HG02885 (cell line): ENCODE data around the gene MPST.

Source experiments
- ATAC-seq: cut with Tn5 transposase; IDR thresholded peaks from one replicate; pipeline ENCODE4 v1.9.1; 2021; ENCODE audit warnings: mild to moderate bottlenecking; ENCODE audit not compliant: unreplicated experiment, poor library complexity

MPST gene

DNA sequence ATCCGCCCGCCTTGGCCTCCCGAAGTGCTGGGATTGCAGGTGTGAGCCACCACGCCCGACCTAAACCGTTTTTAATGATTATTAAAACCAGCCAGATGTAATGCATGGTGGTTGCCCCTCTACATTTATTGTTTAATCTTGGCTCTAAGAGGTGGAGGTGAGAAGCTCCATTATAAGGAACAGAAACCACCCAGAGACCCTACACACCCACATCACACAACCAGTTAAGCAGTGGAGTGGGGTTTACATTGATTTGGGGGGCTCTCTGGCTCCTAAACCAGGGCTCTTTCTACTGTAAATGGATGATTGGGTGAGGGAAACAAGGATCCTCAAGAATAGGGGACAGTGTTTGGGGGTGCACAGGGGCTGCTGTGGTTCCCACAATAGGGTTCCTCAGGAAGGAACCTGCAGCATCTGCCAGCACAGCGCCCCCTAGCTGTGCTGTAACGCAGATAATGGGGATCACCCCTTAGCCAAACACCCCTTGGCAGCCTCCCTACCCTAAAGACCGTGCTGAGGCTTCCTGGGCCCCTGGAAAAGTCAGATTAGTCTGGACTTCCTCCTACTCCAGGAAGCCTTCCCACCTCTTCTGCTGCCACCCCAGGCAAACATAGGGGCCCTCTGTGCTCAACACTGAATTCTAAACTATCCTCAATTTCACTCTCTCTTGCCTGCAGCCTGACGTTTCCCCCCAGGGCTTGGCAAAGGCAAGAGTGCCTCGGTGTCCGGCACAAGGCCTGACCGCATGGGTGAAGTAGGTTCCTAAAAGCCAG lies 2.4 kb downstream of the MPST start:
- no peak for ATAC-seq

DNA sequence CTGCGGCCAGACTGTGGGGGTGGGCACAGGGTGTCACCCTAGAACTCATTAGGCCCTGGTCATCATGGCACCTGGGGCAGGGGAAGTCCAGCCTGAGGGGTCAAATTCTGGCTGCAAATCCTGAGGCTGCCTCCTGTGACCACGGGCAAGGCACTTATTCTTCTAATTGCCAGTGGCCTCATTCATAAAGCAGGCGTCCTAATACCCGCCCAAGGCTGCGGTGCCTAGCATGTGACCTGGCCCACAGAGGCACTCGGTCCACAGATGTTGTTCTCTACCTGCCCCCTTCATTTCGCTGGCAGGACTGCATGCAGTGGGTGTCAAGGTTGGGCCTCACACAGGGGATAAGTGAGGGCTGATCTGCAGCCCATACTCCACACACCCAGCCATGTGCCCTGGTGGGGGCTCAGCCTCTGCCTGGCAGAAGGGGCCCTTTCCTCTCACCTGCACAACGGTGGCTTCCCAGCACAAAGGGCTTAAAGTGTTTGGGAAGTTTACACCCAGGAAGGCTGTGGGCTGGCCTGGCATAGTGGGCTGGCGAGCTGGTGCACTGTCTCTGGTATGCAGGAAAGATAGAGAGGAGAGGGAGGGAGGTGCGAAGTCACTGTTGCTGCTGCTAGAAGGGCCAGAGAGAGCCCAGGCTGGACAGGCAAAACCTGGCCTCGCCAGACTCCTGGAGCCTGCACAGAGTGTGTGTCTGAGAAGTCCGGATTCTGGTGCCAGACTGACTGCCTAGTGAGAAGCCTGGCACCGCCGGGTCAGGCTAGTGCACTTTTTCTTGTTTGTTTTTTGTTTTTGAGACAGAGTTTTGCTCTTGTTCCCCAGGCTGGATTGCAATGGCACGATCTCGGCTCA lies 3.2 kb downstream of the MPST start:
- ATAC-seq: no peak

DNA sequence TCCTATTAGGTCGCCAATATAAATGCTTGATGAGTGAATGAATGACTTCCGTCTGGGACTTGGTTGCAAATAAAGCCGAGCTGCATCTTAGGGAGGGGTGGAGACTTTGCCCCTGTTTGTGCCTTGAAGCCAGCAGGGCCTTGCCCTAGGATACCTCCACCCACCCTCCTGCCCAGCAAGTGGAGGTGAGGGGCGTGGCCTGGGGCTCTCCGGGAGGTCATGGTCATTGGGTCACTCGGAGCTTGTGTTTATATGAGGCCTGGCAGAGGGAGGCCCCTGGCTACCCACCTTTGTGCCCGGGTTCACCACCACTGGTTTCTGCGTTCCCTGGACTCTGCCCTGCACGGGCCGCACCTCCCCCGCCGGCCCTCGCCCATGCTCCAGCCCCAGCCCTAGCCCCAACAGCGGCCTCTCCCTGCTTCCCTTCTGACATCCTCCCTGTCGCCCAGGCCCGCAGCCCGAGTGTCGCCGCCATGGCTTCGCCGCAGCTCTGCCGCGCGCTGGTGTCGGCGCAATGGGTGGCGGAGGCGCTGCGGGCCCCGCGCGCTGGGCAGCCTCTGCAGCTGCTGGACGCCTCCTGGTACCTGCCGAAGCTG lies 4.3 kb downstream of the MPST start:
- no peak for ATAC-seq

DNA sequence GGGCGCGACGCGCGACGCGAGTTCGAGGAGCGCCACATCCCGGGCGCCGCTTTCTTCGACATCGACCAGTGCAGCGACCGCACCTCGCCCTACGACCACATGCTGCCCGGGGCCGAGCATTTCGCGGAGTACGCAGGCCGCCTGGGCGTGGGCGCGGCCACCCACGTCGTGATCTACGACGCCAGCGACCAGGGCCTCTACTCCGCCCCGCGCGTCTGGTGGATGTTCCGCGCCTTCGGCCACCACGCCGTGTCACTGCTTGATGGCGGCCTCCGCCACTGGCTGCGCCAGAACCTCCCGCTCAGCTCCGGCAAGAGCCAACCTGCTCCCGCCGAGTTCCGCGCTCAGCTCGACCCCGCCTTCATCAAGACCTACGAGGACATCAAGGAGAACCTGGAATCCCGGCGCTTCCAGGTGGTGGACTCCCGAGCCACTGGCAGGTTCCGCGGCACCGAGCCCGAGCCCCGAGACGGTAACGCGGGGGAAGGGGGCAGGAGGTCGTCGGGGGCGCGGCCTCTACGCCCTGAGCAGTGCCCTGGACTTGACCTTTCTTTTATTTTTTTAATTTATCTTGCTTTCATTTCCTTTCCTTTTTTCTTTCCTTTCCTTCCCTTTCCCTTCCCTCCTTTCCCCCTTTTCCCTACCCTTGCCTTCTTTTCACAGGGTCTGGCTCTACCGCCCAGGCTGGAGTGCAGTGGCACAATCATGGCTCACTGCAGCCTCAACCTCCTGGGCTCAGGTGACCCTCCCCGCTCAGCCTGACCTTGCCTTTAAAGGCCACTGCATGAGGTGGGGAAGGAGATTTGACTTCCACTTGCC lies 5.0 kb downstream of the MPST start:
- ATAC-seq: no peak

DNA sequence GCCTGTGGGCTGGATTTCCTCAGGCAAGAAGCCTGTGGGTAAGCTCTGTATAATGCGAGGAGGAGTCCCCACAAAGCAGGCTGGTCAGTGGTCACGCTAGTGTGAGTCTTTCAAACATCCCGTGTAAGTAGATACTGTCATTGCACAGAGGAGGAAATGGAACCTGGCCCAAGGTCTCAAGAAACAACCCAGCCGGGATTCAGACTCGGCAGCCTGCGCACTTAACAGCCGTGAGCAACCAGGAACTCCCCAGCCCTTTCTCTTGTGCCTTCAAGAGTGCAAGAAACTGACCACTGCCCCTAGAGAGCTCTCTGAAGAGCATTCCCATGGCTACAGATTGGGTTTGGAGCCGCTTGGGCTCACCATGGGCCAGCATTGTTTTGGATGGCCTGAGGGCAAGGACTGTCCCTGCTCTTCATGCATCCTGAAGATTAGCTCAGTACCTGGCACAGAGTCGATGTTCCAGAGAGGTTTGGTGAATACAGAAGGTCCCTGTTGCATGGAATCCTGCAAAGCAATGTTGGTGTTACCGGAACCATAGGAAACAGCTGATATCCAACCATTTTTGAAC lies 6.0 kb downstream of the MPST start:
- no peak for ATAC-seq

DNA sequence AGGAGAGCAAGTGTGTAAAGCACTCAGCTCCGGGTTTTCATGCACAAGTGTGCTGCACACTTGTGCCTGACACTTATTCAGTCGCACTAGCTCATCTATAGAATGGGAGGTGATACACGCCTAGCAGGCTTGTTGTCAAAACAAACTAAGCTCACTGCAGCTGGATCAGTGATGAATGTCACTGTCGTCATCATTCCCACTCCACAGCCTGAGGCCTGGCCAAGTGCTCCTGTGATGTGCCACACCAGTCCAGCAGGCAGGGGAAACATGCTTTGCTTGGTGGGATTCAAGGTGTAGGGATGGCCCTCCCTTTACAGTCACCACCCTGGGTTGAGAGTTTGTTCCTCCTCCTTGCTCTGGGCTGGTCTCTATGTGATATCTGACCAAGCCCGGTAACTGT lies 6.8 kb downstream of the MPST start:
- no peak for ATAC-seq

DNA sequence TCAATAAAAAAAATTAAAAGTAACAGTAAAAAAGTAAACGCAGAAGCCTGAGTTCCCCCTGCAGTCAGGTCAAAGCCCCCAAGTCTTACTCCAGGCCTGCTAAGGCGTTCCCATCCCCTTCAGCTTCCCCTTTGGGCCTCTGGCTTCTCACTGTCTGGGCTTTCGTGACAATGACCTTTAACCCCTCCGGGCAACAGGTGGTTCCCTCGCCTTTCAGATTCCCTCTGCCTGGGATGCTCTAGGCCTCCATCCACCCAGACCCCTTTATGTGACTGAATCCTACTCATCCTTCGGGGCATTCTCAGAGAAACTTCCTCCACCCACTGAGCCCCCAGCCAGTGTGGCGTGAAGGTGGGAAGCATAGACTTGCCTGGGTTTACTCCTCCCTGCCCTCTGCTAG lies 8.0 kb downstream of the MPST start:
- ATAC-seq: no peak

DNA sequence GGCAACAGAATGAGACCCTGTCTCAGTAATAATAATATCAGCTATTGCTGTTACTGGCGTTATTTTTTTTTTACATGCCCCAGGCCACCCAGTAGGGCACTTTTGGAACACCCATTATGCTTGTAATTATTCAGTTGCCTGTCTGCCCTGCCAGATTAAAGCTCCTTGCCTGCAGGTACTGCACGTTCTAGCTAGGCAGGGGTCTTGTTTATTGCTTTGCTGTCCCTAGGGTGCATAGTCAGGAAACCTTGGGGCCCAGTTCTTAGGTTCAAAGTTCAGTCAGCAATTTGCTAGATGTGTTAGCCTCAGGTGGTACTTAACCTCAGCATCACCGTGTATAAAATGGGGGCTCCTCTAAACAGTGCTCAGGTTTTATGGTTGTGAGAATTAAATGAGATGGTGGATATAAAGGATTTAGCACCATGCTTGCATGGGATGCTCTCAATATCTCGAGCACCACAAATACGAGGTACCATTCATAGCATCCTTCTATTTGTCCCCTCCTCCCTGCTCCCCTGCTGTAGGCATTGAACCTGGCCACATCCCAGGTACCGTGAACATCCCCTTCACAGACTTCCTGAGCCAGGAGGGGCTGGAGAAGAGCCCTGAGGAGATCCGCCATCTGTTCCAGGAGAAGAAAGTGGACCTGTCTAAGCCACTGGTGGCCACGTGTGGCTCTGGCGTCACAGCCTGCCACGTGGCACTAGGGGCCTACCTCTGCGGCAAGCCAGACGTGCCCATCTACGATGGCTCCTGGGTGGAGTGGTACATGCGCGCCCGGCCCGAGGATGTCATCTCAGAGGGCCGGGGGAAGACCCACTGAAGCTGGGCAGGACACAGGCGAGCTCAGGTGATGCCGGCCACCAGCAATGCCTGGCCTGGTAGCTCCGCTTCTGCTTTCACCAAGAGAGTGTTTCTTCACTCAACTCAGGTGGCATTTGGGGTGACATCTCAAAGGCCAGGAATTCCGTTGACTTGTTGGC lies 9.4 kb downstream of the MPST start:
- ATAC-seq: no peak

DNA sequence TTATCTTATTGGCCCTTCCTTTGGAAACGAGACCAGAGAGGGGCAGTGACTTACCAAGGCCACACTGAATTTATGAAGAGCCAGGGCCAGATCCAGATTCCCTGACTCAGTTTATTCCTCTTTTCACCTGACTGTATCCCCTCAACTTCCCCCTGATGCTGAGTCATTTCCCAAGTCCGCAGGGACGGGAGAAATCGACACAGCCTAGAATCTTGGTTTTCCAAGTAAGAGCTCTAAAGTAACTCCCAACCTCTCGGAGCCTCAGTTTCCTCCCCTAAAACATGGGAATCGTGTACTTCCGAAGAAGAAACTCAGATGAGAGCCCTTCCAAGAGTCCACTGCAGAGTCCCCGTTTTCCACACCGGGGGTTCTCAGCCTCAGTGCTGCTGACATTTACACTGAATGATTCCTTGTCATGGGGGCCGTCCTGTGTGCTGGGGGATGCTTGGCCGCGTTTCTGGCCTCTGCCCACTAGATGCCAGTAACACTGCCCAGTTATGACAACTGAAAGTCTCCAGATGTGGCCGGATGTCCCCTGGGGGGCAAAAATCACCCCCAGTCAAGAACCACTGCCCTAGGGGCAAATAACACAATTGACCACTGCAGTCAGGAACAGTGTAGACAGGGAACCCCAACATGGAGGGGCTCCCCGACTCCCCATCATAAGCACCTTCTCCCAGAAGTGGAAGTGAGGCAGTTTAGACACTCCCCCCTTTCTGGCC lies 11.2 kb downstream of the MPST start:
- no peak for ATAC-seq

DNA sequence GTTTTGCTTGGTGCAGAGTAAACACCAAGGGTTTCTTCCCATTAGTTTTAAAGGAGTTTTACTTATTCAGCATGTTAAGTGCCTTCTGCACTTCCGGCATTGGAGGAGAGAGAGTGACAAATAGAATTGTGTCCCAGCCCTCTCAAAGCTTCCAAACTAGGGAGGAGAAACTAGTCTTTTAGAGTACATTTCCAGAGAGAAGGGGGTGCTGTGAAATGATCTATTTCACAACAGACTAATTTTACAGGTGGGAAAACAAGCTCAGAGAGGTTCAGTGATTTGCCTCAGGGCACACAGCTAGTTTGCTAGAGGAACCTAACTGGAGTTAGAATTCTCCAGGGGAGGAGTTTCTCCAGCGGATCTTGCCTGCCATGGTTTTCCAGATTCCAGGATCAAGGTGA lies 12.6 kb downstream of the MPST start:
- no peak for ATAC-seq

DNA sequence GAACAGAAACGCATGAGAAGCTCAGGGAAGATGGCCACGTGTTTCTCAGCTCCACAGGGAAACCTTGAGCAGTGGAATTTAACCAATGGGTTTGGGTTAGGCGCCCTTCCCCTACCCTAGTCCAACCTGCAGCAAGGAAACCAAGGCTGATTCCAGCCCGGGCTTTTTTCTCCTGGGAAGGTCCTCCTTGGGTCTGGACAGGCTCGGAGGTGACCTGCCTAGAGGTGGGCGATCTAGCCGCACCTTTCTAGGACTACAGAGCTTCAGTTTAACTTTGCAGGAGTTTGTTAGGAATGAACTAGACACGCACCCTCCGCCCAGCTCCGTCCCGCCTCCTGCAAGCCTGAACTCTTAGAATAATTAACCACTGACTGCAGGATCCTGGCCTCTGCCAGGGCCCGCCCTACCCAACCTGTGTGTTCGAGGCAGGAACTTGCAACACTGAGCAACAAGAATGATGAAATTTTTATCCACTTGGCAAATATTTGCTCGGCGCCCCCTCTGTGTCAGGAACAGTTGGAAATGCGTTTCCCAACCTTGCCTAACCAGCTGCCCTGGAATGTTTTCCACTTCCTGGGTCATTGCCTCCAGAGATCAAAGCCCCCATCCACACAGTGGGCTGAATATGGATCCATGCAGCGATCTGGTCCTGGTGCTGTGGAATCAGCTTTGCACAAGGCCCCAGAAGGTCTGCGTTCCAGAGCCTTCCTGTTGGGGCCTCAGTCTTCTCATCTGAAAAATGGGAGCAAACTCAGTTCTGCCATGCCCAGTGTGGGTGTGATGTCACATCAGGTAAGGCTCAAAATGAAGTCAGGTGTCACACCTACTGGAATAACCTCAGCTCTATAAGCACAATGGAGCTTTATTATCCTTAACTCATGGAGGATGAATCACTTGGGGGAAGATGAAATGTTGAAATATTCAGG lies 13.3 kb downstream of the MPST start:
- no peak for ATAC-seq

DNA sequence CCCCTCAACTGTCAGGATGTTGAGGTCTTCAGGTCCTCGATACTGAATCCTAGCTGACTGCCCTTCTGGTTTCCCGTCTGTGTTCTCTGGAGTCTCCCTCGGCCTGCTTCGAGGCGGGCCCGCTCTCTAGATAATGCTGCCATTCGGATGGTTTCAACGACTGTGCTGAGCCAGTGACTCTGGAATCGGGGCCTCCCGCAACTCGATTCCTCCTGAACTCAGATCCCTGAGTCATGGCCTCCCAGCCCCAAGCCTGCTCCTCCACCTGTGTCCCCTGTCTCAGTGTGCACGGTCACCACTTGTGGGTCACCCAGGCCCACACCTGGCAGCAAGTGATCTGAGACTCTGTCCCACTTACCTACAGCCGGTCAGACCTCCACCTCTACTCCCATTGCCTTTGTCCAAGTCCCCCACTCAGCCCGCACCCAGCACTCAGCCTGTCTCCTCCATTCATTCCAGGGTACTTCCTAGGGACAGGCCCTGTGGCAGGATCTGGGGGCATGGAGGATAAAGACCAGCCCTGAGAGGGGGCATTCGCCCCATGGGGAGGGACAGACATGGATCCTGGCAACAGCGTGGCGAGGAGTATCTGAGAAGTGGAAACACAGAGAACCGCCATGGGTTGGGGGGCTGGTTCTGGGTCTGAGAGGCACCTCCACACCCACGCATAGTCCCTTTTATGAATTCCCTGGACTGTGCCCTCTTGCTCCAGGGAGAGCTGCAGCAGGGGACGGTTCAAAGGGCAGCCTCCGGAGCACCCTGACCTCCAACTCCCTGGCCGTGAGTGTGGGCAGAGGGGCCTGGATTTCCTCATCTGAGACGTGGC lies 14.3 kb downstream of the MPST start:
- ATAC-seq: no peak

DNA sequence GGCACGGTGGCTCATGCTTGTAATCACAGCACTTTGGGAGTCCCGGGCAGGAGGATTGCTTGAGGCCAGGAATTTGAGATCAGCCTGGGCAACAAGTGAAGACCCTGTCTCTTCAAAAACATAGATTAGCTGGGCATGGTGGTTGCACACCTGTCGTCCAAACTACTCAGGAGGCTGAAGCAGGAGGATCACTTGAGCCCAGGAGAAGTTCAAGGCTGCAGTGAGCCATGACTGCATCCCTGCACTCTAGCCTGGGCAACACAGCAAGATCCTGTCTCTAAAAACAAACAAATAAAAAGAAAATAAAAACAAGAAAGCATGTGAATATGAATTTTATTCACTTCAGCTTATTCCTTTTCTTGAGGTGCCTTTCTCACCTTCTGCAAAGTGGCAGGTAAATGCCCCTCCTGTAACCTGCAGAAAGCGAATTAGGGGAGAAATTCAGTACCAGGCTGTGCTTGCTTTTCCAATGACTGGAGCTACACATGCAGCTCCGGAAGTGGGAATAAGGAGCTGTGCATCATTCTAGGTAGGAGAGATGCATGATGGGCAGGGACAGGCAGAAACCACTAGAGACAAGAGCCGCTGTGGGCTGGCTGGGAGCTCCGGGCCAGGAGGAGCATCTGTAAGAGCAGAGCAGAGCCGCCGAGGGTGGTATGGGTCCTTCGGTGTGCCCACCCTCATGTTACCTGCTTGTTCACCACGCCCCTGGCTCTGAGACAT lies 17.3 kb downstream of the MPST start:
- ATAC-seq: no peak

DNA sequence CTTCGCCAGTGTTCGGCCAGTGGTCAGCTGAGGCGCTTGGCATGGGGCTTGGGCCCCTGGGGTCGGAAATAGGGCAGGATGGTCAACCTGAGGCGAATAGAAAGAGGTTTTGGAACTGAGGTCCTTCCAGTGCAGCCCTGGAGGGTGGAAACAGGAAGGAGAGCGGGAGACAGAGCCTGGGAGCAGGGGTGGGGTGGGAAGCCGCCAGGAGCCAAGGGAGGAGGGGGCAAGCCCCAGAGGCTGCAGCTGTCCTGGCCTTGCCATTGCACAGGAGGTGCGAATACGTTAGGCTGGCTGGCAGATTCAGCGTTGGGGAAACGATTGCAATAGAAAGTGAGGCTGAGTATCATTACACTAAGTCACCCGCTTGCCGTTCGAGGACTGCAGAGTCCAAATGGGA lies 18.1 kb downstream of the MPST start:
- ATAC-seq: no peak

DNA sequence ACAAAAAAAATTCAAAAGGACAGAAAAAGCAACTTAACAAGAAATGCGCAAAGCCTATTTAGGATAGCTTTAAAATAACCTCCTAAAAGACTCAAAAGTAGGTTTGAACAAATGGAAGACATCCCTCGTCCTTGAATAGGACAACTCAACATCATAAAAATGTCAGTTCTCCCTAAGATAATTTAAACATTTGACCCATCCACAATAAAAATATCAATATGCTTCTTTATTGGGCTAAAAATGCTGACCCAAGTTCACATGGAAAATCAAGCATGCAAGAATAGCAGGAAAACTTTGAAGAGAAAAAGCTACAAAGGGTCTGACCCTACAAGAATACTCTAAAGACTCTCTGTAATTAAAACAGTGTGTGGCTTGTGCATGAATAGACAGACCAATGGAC lies 19.9 kb downstream of the MPST start:
- ATAC-seq: no peak
